IPS-20b (cell line): Measurements from ENCODE around the gene PJVK.
"Not testable (repeated sequence)": the region's sequence is repeated elsewhere in the genome, so short reads cannot be mapped to it uniquely, and the experiment has no call there.

Experiments used
- H3K27ac ChIP-seq: one replicate; pipeline ENCODE4 v1.5.1; 2013; ENCODE audit warnings: low read length
- H3K27me3 ChIP-seq: 2 replicates; pipeline ENCODE4 v1.6.1; 2013; ENCODE audit warnings: mild to moderate bottlenecking, low read length, inconsistent platforms; ENCODE audit not compliant: insufficient read depth
- H3K36me3 ChIP-seq: 2 replicates; pipeline ENCODE4 v1.6.1; 2013; ENCODE audit warnings: low read depth, mild to moderate bottlenecking, inconsistent platforms, low read length, moderate library complexity; ENCODE audit not compliant: insufficient read depth
- H3K4me1 ChIP-seq: 2 replicates; pipeline ENCODE4 v1.6.1; 2013; ENCODE audit warnings: mild to moderate bottlenecking, control low read depth, inconsistent platforms, low read length, moderate library complexity; ENCODE audit not compliant: insufficient read depth
- H3K4me3 ChIP-seq: 2 replicates; pipeline ENCODE4 v1.5.1; 2013; ENCODE audit warnings: mild to moderate bottlenecking, low read length, inconsistent platforms
- H3K9ac ChIP-seq: 2 replicates; pipeline ENCODE4 v1.6.1; 2013; ENCODE audit warnings: low read depth, mild to moderate bottlenecking, inconsistent platforms, low read length, moderate library complexity
- H3K9me3 ChIP-seq: 2 replicates; pipeline ENCODE4 v1.6.1; 2013; ENCODE audit warnings: mild to moderate bottlenecking, low read depth, low read length, inconsistent platforms; ENCODE audit not compliant: insufficient read depth

The PJVK gene

DNA sequence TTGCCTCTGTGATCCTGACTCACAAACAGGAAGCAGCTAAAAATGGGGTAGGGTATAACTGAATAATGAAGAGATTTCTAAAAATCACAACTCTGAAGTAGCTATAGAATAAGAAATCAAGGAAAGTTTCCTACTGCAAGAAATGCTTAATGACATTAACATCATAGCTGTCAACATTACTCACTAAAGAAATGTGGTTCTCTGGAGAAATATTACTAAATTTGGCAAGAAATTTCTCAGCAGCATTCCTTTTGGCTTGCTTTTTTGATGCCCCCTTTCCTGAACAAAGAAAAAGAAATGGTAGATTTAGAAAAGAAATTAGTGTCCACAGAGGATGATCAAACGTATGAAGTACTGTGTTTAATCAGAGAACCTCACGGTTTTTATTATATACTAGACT is 9.8 kb upstream of the PJVK start:
- no peak overlapping the region for H3K27ac ChIP-seq
- no peak overlapping the region for H3K4me3 ChIP-seq
- H3K9ac ChIP-seq = no peak overlapping the region
- no peaks in the 10 kb centered on the region for H3K27me3 ChIP-seq
- H3K9me3 ChIP-seq = no peaks in the 10 kb centered on the region
- peaks cover 97% of the 10 kb centered on the region for H3K36me3 ChIP-seq
- H3K4me1 ChIP-seq = no peaks in the 10 kb centered on the region

GRCh38 chr2:178448968-178449661 is 2.1 kb upstream of the PJVK start:
- Histone ChIP-seq H3K36me3 (peaks cover 50% of the 10 kb centered on the region), H3K4me1 (peaks cover 3% of the 10 kb centered on the region; the same call in 1 of the 2 replicates), H3K9me3 (no peaks in the 10 kb centered on the region), H3K9ac (peak overlapping the region; percentile 97; the same call in 1 of the 2 replicates), H3K27me3 (no peaks in the 10 kb centered on the region), H3K27ac (no peak overlapping the region), H3K4me3 (peak overlapping the region; percentile 76)

GRCh38 chr2:178449700-178450523 is 1.3 kb upstream of the PJVK start:
- Histone ChIP-seq H3K9ac (peak overlapping the region; percentile 97; the same call in 1 of the 2 replicates), H3K9me3 (no peaks in the 10 kb centered on the region), H3K27ac (no peak overlapping the region), H3K36me3 (peaks cover 42% of the 10 kb centered on the region), H3K4me1 (peaks cover 3% of the 10 kb centered on the region; the same call in 1 of the 2 replicates), H3K4me3 (peak overlapping the region; percentile 76), H3K27me3 (no peaks in the 10 kb centered on the region)

DNA sequence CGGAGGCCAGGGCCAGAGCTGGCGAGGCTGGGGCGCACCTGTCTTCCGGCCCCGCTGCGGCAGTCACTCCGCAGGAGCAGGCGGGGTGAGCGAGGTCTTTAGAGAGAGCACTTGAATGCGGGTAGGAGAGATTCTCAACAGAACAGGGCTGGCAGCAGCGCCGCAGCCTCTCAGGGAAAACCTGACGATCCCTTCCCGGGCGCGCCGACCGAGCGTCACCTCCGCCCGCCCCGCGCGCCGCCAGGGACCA is 729 bp upstream of the PJVK start:
- H3K36me3 ChIP-seq = peaks cover 36% of the 10 kb centered on the region
- H3K9ac ChIP-seq = peak overlapping the region; percentile 97; the same call in 1 of the 2 replicates
- peak overlapping the region; percentile 76 for H3K4me3 ChIP-seq
- no peak overlapping the region for H3K27ac ChIP-seq
- H3K9me3 ChIP-seq = no peaks in the 10 kb centered on the region
- H3K4me1 ChIP-seq = peaks cover 3% of the 10 kb centered on the region; the same call in 1 of the 2 replicates
- H3K27me3 ChIP-seq = no peaks in the 10 kb centered on the region

DNA sequence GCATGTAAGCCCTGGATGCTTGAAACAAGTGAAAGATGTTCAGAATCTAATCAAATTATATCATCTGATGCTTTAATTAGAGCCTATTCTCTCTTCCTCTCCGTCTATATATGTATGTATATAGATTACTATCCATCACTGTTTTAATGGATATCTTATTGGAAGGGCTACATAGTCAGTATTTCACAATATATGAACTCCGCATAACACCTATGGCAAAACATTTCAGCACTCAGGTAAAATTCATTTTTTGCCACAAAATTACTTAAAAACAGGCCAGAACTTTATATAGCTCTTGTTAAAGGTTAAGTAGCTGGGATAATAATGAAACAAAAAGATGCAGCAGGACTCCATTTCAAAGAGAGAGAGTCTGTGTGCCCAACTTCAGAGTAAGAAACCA is 1.2 kb downstream of the PJVK start:
- no peak overlapping the region for H3K4me3 ChIP-seq
- no peak overlapping the region for H3K27ac ChIP-seq
- peak overlapping the region; percentile 97; the same call in 1 of the 2 replicates for H3K9ac ChIP-seq
- H3K9me3 ChIP-seq = no peaks in the 10 kb centered on the region
- H3K4me1 ChIP-seq = peaks cover 3% of the 10 kb centered on the region; the same call in 1 of the 2 replicates
- H3K27me3 ChIP-seq = no peaks in the 10 kb centered on the region
- H3K36me3 ChIP-seq = peaks cover 22% of the 10 kb centered on the region

GRCh38 chr2:178452870-178453269 is 1.7 kb downstream of the PJVK start:
- H3K9me3 ChIP-seq = no peaks in the 10 kb centered on the region
- H3K9ac ChIP-seq = no peak overlapping the region
- no peak overlapping the region for H3K27ac ChIP-seq
- peaks cover 3% of the 10 kb centered on the region; the same call in 1 of the 2 replicates for H3K4me1 ChIP-seq
- no peaks in the 10 kb centered on the region for H3K27me3 ChIP-seq
- no peak overlapping the region for H3K4me3 ChIP-seq
- H3K36me3 ChIP-seq = peaks cover 17% of the 10 kb centered on the region; the same call in 1 of the 2 replicates

DNA sequence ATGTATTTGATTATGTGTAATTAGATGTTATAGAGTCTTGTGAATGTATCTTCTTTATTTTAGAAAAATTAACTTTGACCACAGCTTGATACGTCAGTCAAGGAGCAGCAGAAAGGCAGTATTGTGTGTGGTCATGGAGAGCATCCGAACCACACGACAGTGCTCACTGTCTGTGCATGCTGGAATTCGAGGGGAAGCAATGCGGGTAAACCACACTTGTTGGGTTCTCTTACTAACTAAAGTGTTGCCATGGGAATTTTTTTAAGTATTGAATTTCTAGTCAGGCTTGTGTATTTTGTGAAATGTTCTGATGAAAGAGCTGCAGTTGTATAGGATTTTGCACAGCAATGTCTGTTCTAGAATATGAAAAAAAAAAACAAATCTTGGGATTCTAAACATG is 4.8 kb downstream of the PJVK start:
- H3K9me3 ChIP-seq = no peaks in the 10 kb centered on the region
- H3K27me3 ChIP-seq = no peaks in the 10 kb centered on the region
- no peaks in the 10 kb centered on the region for H3K4me1 ChIP-seq
- no peaks in the 10 kb centered on the region for H3K36me3 ChIP-seq
- H3K9ac ChIP-seq = no peak overlapping the region
- no peak overlapping the region for H3K4me3 ChIP-seq
- no peak overlapping the region for H3K27ac ChIP-seq

- Histone ChIP-seq H3K36me3 (no peaks in the 10 kb centered on the region), H3K4me1 (no peaks in the 10 kb centered on the region), H3K9me3 (no peaks in the 10 kb centered on the region), H3K9ac (no peak overlapping the region), H3K4me3 (no peak overlapping the region), H3K27ac (no peak overlapping the region), H3K27me3 (no peaks in the 10 kb centered on the region)
These were observed 6.3 kb downstream of the PJVK start for GRCh38 chr2:178457390-178457886.

DNA sequence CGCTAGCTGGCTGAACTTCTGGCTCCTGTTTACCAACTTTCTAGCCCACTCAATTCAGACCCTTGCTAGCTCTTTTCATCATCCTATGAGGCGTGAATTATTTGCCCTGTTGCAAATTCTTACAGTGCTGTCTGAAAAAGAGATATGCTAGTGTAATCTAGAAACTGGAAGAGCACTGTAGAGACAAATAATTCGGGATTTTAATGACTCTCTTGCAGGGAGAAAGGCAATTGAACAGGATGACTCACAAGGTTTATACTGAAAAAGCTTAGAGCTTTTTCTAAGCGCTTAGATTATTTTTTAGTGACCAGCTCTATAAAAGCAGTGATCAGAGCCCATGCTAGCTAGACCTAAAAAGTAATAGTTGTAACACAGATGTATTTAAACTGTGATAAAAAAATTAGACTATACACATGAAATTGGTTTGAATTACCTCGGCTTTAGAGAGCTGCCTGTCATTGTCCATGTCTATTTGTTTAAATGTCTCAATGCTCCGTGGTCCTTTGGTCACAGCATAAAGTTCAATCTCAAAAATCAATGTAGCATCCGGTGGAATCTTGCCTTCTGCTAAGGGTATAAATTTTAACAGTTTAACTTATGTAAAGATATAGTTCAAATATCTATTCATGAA is 18.2 kb downstream of the PJVK start:
- H3K4me1 ChIP-seq = no peaks in the 10 kb centered on the region
- H3K9ac ChIP-seq = no peak overlapping the region
- no peaks in the 10 kb centered on the region for H3K27me3 ChIP-seq
- H3K9me3 ChIP-seq = no peaks in the 10 kb centered on the region
- no peak overlapping the region for H3K4me3 ChIP-seq
- H3K36me3 ChIP-seq = no peaks in the 10 kb centered on the region
- H3K27ac ChIP-seq = no peak overlapping the region

DNA sequence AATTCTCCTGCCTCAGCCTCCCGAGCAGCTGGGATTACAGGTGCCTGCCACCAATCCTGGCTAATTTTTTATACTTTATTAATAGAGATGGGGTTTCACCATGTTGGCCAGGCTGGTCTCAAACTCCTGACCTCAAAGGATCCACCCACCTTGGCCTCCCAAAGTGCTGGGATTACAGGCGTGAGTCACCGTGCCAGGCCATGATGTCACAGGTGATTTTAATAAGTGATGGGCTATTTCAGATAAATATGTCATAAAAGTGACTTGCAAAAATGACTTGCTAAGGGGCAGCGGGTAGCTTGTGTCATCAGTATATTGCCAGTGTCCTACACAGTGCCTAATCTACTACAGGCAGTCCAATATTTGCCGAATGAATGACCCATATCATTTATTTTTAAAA is 20.1 kb downstream of the PJVK start:
- not testable (repeated sequence) for H3K27me3 ChIP-seq, H3K9me3 ChIP-seq, H3K9ac ChIP-seq, H3K4me3 ChIP-seq, H3K4me1 ChIP-seq, H3K27ac ChIP-seq, H3K36me3 ChIP-seq

- H3K36me3 ChIP-seq = no peaks in the 10 kb centered on the region
- no peak overlapping the region for H3K4me3 ChIP-seq
- H3K9ac ChIP-seq = no peak overlapping the region
- no peaks in the 10 kb centered on the region for H3K4me1 ChIP-seq
- H3K27me3 ChIP-seq = no peaks in the 10 kb centered on the region
- H3K9me3 ChIP-seq = no peaks in the 10 kb centered on the region
- no peak overlapping the region for H3K27ac ChIP-seq
These were observed 22.2 kb downstream of the PJVK start for GRCh38 chr2:178473373-178473772.
